Endodermal cell (in vitro differentiated cells): ENCODE measurements around the gene ARHGEF11. TPM values are rescaled to one million over a fixed set of nuclear protein-coding genes. Genes with fewer than 3 reads are reported as not detected.
A peak's percentile ranks its signal among the peaks of the same experiment; 100 is the strongest.

Experiments used
- DNase-seq: peaks from one replicate; pipeline ENCODE4 v3.0.0-alpha.2; 2017
- H3K27ac ChIP-seq: 2 replicates; pipeline ENCODE4 v1.5.1; 2013; ENCODE audit warnings: mild to moderate bottlenecking, low read depth, low read length, moderate library complexity
- H3K27me3 ChIP-seq: 2 replicates; pipeline ENCODE4 v1.6.1; 2013; ENCODE audit warnings: mild to moderate bottlenecking, low read length, moderate library complexity; ENCODE audit not compliant: insufficient read depth, control insufficient read depth, poor library complexity, severe bottlenecking
- H3K36me3 ChIP-seq: 2 replicates; pipeline ENCODE4 v1.7.0; 2013; ENCODE audit warnings: mild to moderate bottlenecking, low read length, moderate library complexity; ENCODE audit not compliant: control insufficient read depth, insufficient read depth
- H3K4me1 ChIP-seq: one replicate; pipeline ENCODE4 v1.7.0; 2013; ENCODE audit warnings: low read length; ENCODE audit not compliant: control insufficient read depth, insufficient read depth
- H3K4me3 ChIP-seq: 2 replicates; pipeline ENCODE4 v1.5.1; 2013; ENCODE audit warnings: mild to moderate bottlenecking, low read length, moderate library complexity
- H3K9ac ChIP-seq: 2 replicates; pipeline ENCODE4 v1.6.1; 2013; ENCODE audit warnings: mild to moderate bottlenecking, low read length, moderate library complexity; ENCODE audit not compliant: poor library complexity, severe bottlenecking; ENCODE audit errors: extremely low read depth
- H3K9me3 ChIP-seq: 2 replicates; pipeline ENCODE4 v1.6.1; 2013; ENCODE audit warnings: mild to moderate bottlenecking, low read length, moderate library complexity; ENCODE audit not compliant: control insufficient read depth
- H3K27ac Mint-ChIP-seq: 2 replicates; pipeline ENCODE4 v1.8.0; 2020; ENCODE audit warnings: mixed read lengths
- H3K27me3 Mint-ChIP-seq: 2 replicates; pipeline ENCODE4 v1.8.0; 2021; ENCODE audit warnings: mild to moderate bottlenecking, mixed read lengths; ENCODE audit not compliant: insufficient read depth
- H3K36me3 Mint-ChIP-seq: 2 replicates; pipeline ENCODE4 v1.8.0; 2020; ENCODE audit warnings: low read depth, mixed read lengths
- H3K4me1 Mint-ChIP-seq: 2 replicates; pipeline ENCODE4 v1.8.0; 2020; ENCODE audit warnings: mixed read lengths
- H3K4me3 Mint-ChIP-seq: 2 replicates; pipeline ENCODE4 v1.8.0; 2020; ENCODE audit warnings: mild to moderate bottlenecking, moderate library complexity, mixed read lengths
- H3K9me3 Mint-ChIP-seq: 2 replicates; pipeline ENCODE4 v1.8.0; 2020; ENCODE audit warnings: mild to moderate bottlenecking, mixed read lengths
- WGBS, 2 experiments: methylation state at CpG; one replicate each; pipeline versions ENCODE4 v1.1.5 to v1.1.7; 2013; ENCODE audit warnings: missing lambda C conversion rate in 2 of 2, mixed read lengths in 1 of 2; ENCODE audit not compliant: insufficient coverage in 1 of 2, insufficient read length in 1 of 2; 5-methylcytosine and 5-hydroxymethylcytosine counted together
- total RNA-seq, 2 donors: library from RNA; stranded (reverse); fragmentation: NEBNext Ultra II Directional in 1 of 2; extraction: Animal tissue kit (Norgen Biotek cat#: 25700) in 1 of 2; gene quantifications; 2 replicates in 1 of 2; 3 replicates in 1 of 2; pipeline ENCODE4 v1.2.1, GENCODE V29; 2021
- TF ChIP-seq, protein P1 (sequence below): fragments of 200-600 bp; sonication (generic); conservative IDR thresholded peaks from 2 replicates; pipeline ENCODE4 v1.5.0; 2021; ENCODE audit warnings: antibody characterized with exemption, mild to moderate bottlenecking

ARHGEF11 gene
- total RNA-seq, 2 donors from 2014 or later, result 54.2 to 56.5 TPM

GRCh38 chr1:156910309-156910782, 135.2 kb downstream of the ARHGEF11 start:
- Histone ChIP-seq H3K4me1 (no peaks in the 10 kb centered on the region), H3K9ac (no peak overlapping the region), H3K9me3 (no peaks in the 10 kb centered on the region), H3K4me3 (no peak overlapping the region), H3K36me3 (no peaks in the 10 kb centered on the region), H3K27ac (no peak overlapping the region), H3K27me3 (no peaks in the 10 kb centered on the region)
- TF ChIP-seq, protein P1, sequence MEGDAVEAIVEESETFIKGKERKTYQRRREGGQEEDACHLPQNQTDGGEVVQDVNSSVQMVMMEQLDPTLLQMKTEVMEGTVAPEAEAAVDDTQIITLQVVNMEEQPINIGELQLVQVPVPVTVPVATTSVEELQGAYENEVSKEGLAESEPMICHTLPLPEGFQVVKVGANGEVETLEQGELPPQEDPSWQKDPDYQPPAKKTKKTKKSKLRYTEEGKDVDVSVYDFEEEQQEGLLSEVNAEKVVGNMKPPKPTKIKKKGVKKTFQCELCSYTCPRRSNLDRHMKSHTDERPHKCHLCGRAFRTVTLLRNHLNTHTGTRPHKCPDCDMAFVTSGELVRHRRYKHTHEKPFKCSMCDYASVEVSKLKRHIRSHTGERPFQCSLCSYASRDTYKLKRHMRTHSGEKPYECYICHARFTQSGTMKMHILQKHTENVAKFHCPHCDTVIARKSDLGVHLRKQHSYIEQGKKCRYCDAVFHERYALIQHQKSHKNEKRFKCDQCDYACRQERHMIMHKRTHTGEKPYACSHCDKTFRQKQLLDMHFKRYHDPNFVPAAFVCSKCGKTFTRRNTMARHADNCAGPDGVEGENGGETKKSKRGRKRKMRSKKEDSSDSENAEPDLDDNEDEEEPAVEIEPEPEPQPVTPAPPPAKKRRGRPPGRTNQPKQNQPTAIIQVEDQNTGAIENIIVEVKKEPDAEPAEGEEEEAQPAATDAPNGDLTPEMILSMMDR, result peak; percentile 99
- H3K9me3 Mint-ChIP-seq, result no peaks in the 10 kb centered on the region
- DNase-seq, result peak; percentile 92
- no peaks in the 10 kb centered on the region for H3K36me3 Mint-ChIP-seq
- 36 to 39% methylated on average over 3 to 13 of the region's 18 CpGs for WGBS, 2 experiments
- no peaks in the 10 kb centered on the region for H3K4me1 Mint-ChIP-seq
- peaks cover 44% of the 10 kb centered on the region for H3K27me3 Mint-ChIP-seq
- no peak overlapping the region for H3K27ac Mint-ChIP-seq
- H3K4me3 Mint-ChIP-seq, result peak overlapping the region; percentile 33

DNA sequence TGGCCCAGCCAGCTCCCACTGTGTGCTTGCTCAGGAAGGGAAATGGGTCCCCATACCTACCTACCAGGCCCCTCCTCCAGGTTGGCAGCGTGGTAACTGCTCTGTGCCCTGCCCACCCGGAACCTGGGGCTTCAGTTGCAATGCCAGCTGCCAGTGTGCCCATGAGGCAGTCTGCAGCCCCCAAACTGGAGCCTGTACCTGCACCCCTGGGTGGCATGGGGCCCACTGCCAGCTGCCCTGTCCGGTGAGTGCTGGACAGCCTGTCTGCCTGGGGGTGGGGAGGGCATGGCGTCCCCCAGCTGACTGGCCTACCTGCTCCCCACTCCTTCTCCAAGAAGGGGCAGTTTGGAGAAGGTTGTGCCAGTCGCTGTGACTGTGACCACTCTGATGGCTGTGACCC, 135.9 kb downstream of the ARHGEF11 start:
- Histone ChIP-seq H3K27me3 (no peaks in the 10 kb centered on the region), H3K27ac (no peak overlapping the region), H3K4me1 (no peaks in the 10 kb centered on the region), H3K9me3 (no peaks in the 10 kb centered on the region), H3K4me3 (no peak overlapping the region), H3K36me3 (no peaks in the 10 kb centered on the region), H3K9ac (no peak overlapping the region)
- no peaks in the 10 kb centered on the region for H3K36me3 Mint-ChIP-seq
- TF ChIP-seq, protein P1, result no peak
- peaks cover 39% of the 10 kb centered on the region for H3K27me3 Mint-ChIP-seq
- H3K4me3 Mint-ChIP-seq, result no peak overlapping the region
- H3K9me3 Mint-ChIP-seq, result no peaks in the 10 kb centered on the region
- WGBS, 2 experiments, result 65 to 87% methylated on average over 2 to 5 of the region's 5 CpGs
- H3K27ac Mint-ChIP-seq, result no peak overlapping the region
- DNase-seq, result no peak
- H3K4me1 Mint-ChIP-seq, result no peaks in the 10 kb centered on the region

DNA sequence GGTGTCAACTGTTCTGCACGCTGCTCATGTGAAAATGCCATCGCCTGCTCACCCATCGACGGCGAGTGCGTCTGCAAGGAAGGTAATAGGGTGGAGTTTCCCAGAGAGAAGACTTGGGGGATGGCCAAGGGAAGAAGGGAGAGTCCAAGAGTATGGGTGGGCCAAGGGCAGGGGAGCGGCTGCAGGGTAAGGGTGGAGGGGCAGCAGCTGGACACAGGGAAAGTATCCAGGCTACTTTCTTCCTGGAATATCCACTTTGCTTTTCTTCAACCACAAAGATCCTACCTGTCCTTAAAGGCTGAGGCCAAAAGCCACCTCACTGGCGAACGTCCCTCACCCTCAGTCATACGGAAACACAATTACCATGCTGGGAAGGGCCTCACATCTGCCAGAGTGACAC, 136.6 kb downstream of the ARHGEF11 start:
- Mint-ChIP-seq H3K4me1 (no peaks in the 10 kb centered on the region), H3K36me3 (no peaks in the 10 kb centered on the region), H3K27ac (no peak overlapping the region), H3K27me3 (peaks cover 36% of the 10 kb centered on the region), H3K4me3 (no peak overlapping the region), H3K9me3 (no peaks in the 10 kb centered on the region)
- Histone ChIP-seq H3K9me3 (no peaks in the 10 kb centered on the region), H3K36me3 (no peaks in the 10 kb centered on the region), H3K4me3 (no peak overlapping the region), H3K4me1 (no peaks in the 10 kb centered on the region), H3K9ac (no peak overlapping the region), H3K27ac (no peak overlapping the region), H3K27me3 (no peaks in the 10 kb centered on the region)
- DNase-seq, result no peak
- WGBS, 2 experiments, result 92 to 100% methylated on average over 5 to 10 of the region's 10 CpGs
- TF ChIP-seq, protein P1, result no peak
